ENCODE data around the gene LONRF2.

Gene LONRF2

DNA sequence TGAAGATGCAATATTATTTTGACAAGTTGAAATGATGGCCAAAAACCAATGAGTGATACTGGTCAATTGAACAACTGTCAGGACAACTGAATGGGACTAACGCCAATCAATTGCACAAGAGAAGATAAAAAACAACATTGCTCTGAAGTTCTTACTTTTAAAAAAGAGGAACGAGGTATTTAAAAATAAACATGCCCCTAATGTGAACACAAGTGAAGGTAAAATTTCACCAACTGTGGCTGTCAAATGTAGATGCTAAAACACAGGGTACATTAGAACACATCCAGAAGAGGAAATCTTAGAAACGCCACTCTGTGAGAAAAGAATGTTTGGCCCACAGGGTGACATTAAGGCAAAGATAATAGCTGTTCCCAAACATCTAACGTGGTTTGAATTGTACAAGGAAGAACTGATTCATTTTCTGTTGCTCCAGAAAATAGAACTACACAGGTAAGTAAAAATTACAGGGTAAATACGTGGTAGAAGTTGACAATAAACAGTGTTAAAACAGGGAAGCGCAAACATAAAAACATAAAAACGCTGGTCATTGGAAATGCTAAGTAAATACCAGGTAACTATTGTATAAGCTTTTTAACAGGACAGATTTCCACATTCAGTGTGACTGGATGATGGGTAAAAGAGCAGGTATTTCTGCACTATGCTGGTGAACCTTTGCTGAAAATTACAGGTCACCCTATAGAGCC is 20.3 kb downstream of the LONRF2 start:
- in situ Hi-C loops (cut with MboI; ENCODE audit: low sequenced_read_pairs): no loop called here

DNA sequence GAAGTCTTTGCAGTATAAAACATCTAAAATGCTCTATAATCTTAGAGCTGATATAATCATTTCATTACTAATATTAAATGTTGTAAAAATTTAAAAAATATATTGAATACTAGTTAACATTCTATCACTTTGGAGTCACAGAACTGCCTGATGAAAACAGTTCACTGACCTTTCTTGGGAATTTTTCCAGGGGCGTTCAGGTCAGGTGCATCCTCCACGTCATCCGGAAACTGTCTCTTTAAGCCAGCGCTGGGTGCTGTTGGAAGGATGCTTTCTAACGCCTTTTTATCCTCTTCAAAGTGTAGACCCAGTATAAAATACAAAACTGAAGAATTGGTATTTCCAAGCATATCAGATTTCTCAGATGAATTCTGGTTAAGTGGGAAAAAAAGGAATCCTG is 22.8 kb downstream of the LONRF2 start:
- in situ Hi-C loops (cut with MboI; ENCODE audit: low sequenced_read_pairs): no loop called here

GRCh38 chr2:100297511-100297910 is 24.8 kb downstream of the LONRF2 start:
- in situ Hi-C loops (cut with MboI; ENCODE audit: low sequenced_read_pairs): no loop called here

GRCh38 chr2:100294162-100294497 is 28.2 kb downstream of the LONRF2 start:
- in situ Hi-C loops (cut with MboI; ENCODE audit: low sequenced_read_pairs): no loop called here

DNA sequence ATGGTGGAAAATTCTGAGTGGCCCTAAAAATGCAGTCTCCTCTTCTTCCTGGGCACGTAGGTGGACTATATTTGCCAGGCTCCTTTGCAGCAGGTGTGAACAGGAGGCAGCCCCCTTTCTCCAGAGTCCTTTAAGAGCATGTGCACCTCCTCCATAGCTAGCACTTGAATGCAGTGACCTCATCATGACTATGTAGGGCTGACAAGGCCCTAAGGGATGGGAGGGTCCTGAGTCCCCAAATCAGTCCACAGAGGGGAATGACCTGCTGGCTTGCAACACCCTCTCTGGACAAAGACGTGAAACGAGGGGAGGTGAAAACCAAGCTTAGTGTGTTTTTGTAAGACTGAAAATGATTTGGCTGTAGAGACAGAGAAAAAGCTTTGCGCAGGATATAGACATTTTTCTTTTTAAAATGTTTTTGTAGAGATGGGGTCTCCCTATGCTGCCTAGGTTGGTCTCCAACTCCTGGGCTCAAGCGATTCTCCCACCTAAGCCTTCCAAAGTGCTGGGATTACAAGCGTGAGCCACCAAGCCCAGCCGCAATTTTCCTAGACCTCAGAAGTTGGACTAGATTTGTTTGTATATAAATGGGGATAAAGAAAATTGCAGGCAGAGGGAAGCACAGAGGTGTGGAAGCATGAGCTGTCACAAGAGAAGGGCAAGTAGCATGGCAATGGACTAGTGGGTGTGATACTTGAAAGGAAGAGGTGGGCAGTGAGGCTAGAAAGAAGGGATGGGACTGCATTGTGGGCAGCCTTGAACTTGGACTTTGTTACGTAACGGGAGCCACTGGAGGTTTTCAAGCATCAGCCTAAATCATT is 28.8 kb downstream of the LONRF2 start:
- in situ Hi-C loops (cut with MboI; ENCODE audit: low sequenced_read_pairs): no loop called here

DNA sequence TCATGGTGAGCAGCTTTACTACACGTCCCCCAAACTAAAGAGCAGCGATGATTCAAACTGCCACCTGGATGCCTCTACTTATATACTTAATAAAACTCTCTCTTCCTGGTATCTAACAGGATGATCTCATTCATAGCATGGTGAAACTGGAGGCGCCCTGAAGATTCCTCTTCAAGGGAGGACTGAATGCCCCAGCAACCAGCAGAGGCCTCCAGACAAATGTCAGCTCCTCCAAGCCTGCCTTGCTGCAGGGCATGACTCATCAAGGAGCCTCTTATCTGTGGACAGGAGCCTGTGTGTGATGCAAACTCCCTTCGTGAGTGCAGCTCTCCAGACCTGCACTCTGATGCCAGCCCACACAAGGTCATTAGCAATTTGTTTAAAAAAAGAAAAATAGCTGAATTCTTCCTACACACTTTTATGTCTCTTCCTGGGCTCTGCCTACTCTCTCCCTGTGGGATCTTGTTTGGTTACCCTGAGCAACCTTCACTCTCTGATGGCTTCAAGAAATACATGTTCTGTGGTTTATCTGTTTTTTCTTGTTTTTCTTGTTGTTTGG is 30.2 kb downstream of the LONRF2 start:
- in situ Hi-C loops (cut with MboI; ENCODE audit: low sequenced_read_pairs): no loop called here

GRCh38 chr2:100291152-100291970 is 30.9 kb downstream of the LONRF2 start:
- in situ Hi-C loops (cut with MboI; ENCODE audit: low sequenced_read_pairs): no loop called here

GRCh38 chr2:100290718-100291151 is 31.6 kb downstream of the LONRF2 start:
- in situ Hi-C loops (cut with MboI; ENCODE audit: low sequenced_read_pairs): no loop called here

DNA sequence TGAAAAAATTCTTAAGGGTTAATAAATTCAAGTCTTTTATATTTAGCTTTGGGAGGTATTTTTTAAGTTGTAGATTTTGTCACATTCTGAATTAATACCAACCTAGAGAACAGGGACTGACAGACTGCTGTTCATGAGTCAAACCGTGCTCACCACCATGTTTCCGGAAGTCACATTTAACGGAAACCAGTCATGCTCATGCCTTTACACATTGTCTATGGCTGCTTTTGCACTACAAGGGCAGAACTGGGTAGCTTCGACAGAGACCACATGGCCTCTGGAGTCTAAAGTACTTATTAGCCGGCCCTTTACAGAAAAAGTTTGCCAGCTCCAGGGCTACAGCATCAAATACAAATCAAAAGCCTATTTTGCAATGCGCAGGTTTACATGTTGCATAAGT is 33.3 kb downstream of the LONRF2 start:
- in situ Hi-C loops (cut with MboI; ENCODE audit: low sequenced_read_pairs): no loop called here

DNA sequence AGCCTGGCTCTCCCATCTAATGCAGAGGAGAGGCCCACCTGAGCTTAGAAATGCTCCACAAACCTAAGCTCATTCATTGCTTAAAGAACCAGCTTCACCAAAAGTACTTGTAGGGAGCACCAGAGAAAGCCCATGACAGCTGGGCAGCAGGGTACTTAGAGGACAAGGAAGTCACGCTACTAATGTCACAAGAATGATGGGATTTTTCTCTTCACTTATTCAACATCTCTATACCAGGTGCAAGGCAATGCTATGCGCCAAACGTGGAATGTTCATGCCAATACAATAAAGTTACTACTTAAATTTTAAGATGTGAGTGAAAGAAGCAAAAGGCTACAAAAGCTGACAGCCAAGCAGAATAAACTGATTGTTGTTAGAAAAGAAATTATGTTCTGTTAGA is 36.0 kb downstream of the LONRF2 start:
- in situ Hi-C loops (cut with MboI; ENCODE audit: low sequenced_read_pairs): no loop called here

DNA sequence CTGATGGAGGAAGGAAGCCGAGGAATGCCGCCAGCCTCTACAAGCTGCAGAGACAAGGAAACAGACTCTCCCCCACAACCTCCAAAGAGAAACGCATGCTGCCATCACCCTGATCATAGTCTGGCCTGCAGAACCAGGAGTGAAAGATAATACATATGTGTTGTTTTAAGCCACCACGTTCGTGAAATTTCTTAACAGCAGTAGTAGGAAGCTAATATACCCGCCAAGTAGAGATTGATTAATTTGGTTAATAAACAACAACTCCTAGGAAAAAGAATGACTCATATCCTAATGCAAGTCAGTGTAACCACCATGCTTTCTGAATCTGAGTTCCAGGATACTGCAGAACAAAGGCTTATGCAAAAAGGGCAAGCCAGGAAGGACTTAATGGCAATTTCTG is 36.6 kb downstream of the LONRF2 start:
- in situ Hi-C loops (cut with MboI; ENCODE audit: low sequenced_read_pairs): no loop called here

DNA sequence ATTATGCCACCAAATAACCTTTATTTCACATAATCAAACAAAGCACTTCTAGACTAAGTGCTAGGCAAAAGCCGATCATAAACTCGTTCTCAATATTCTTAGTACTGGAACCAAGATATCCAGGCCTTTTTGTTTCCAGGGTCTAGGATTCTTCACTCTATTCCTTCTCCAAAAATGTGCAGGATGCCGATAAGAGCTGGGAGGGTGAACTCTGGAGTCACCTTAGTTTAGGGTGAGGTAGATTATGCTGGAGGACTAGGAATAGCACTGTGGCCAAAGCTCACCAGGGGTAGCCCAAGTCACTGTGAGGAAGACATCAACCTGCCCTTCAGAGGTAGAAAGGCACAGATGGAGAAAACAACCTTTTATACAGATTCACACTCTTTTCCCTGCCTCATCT is 37.3 kb downstream of the LONRF2 start:
- in situ Hi-C loops (cut with MboI; ENCODE audit: low sequenced_read_pairs): no loop called here

GRCh38 chr2:100283724-100284501 is 38.4 kb downstream of the LONRF2 start:
- in situ Hi-C loops (cut with MboI; ENCODE audit: low sequenced_read_pairs): no loop called here

DNA sequence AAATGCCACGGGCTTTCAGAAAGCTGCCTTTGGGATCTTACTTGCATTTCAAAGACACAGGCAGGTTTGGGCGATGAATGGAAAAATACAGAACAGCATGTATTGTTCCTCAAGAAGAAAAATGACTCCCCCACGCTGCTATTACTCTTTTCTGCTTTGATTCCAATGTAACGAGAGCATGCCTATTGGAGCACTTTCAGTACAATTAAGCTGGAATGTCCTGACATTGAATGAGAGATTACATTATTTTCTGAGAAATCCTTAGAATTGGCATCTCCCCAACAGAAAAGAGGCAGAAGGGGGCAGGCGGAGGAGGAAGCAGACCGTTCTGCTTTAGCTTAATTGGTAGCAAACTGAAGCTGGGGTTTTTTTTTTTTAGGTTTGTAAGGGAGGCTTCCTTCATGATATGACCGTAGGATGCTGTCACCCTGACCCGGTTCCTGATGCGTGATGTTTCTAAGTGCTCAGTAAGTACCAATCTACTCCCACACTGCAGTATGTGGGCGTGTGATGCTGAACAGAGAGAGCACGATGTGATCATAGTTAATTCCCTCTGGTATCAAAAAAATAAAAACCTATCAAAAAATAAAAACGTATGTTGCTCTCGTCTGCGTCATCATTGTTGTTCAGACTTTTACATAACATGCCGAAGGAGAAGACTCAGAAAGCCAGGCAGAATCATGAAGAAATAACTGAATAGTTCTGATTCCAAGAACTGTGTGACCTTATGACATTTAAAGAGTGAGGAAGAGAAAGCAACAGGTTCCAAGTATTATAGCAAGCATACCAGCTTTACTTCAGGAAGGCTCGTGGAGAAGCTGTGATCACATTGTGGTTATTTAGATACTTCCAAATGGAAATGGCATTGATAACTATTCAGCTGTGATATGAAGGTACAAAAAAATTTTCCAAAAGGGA is 40.5 kb downstream of the LONRF2 start:
- in situ Hi-C loops (cut with MboI; ENCODE audit: low sequenced_read_pairs): no loop called here

- in situ Hi-C loops (cut with MboI; ENCODE audit: low sequenced_read_pairs): no loop called here
These were observed 42.4 kb downstream of the LONRF2 start for GRCh38 chr2:100279586-100280534.

GRCh38 chr2:100278986-100279385 is 43.3 kb downstream of the LONRF2 start:
- in situ Hi-C loops (cut with MboI; ENCODE audit: low sequenced_read_pairs): no loop called here

DNA sequence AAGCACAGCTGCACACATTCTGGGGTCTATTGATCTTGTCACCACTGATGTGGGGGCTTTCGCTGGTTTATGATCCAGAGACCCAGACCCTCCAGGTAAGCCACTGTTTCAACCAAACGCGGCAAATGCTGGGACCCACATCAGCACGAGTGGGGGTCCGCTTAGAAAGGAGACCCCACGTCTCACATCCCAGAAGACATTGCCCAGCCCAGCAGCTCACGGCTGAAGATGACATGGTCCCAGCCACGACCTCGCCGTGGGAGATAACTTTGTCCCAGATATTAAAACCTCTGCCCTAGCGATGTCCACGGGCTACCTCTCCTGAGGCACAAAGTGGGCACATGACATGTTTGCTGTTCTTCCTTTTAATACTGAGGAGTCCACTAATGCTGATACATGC is 43.8 kb downstream of the LONRF2 start:
- in situ Hi-C loops (cut with MboI; ENCODE audit: low sequenced_read_pairs): no loop called here

DNA sequence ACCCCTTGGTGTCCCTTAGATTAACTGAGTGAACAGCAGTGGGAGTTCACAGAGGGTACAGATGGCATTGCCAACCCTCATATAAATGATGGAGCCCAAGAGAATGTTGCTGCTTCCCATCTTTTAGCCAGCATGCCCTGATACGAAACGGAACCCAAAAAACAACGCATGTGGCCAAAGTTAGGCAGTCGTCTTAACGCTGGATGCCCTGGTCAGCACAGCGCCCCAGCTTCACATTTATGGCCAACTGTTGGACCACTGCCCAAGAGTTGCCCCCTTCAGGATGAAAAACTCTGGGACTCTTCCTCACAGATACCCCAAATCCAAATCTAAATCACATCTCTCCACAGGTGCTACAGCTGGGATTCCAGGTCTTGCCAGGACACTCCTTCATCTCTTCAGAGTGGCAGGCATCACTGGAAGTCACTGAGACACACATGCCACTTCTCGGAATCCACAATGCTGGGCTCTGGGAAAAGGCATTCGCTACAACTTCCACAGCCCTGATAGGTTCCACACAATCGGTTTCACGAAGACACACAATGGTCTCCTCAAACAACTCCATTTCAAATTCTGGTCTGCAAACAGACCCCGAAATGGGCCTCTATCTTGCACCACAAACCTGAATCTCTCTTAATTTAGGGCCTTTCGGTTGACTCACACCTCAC is 44.6 kb downstream of the LONRF2 start:
- in situ Hi-C loops (cut with MboI; ENCODE audit: low sequenced_read_pairs): no loop called here

All from HL-60/S4 treated with retinoic acid at 250 ng/mL for 4 days and 3 days (cell line).